ES-I3 (cell line): ENCODE measurements around the gene DVL2.

Experiments used
- H3K36me3 ChIP-seq: 2 replicates; pipeline ENCODE4 v1.6.1; 2013; ENCODE audit warnings: mild to moderate bottlenecking, low read length, control low read depth, moderate library complexity; ENCODE audit not compliant: insufficient read depth
- H3K4me1 ChIP-seq: 2 replicates; pipeline ENCODE4 v1.6.1; 2013; ENCODE audit warnings: mild to moderate bottlenecking, control low read depth, low read length; ENCODE audit not compliant: insufficient read depth
- H3K9ac ChIP-seq: 2 replicates; pipeline ENCODE4 v1.6.1; 2013; ENCODE audit warnings: low read depth, mild to moderate bottlenecking, low read length, moderate library complexity
- H3K9me3 ChIP-seq: 2 replicates; pipeline ENCODE4 v1.6.1; 2013; ENCODE audit warnings: mild to moderate bottlenecking, low read length, moderate library complexity; ENCODE audit not compliant: control insufficient read depth, insufficient read depth

DVL2 gene

GRCh38 chr17:7213895-7214299 lies 20.4 kb downstream of the DVL2 start:
- Histone ChIP-seq H3K9me3 (no peaks in the 10 kb centered on the region), H3K4me1 (peaks cover 12% of the 10 kb centered on the region), H3K9ac (peak overlapping the region; percentile 23; the same call in 1 of the 2 replicates), H3K36me3 (no peaks in the 10 kb centered on the region)

DNA sequence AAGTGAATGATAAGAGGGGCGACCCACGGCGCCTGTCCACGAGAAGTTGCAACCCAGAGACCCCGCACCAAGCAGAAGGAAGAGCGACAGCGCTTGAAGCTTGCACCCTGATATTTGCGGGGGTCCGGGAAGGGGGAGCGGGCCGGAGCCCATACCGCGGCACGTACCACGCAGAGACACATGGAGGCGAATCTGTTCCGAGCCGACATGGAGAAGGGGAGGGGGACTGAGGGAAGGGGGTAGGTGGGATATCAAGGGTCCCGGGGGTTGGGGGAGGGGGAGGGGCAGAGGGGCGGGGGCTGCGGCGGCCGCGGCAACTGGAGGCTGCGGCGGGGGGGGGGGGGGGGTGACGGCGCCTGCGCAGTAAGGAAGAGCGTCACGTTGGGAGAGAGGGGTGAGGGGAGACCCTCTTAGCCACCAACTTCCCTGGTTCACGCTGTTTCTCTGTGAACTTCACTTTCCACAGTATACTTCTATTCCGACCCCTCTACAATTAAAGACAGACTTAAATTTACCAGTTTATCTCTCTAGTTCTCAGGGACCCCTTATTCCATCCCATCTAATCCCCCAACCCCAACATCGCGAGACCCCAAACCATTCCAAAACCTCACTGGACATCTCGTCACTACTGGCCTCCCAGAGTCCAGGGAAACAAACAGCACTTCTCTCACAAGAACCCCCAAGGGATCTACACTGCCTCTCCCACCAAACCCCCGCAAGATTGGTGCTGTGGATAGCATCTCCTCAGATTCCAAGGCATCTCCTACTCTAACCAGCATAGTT lies 22.6 kb downstream of the DVL2 start:
- Histone ChIP-seq H3K4me1 (peaks cover 16% of the 10 kb centered on the region), H3K9ac (peak overlapping the region; percentile 62), H3K9me3 (no peaks in the 10 kb centered on the region), H3K36me3 (no peaks in the 10 kb centered on the region)

DNA sequence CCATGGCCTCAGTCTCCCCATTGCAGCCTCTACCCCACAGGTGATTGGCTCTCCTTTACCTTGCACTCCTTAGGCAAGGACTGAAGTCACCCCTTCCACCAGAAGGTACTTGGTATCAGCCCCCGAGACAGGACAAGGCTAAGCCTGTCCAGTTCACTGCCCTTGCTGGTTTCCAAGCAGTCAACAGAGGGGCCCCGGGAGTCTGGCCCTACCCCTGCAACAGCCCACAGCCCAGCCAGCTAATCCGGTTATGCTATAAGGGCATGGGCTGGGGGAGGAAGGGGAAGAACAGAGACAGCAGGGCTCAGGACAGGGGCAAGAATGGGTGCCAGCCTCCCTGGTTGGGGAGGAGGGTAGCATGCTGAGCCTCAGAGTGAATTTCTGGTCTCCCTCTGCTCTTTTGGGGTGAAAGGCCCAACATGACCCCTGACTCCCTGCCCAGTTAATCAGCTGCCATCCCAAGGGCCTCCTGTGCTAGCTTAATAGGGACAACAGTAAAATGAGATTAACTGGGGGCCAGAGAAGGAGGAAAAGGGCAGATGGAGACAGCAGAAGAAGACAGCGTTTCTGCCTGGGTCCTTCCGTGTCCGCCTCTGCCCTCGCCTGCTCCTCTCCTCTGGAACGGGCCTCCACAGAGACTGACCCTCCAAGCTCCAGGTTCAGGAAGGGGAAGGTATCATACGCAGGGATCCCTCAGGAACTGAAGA lies 25.4 kb downstream of the DVL2 start:
- peaks cover 16% of the 10 kb centered on the region for H3K4me1 ChIP-seq
- H3K36me3 ChIP-seq = no peaks in the 10 kb centered on the region
- no peaks in the 10 kb centered on the region for H3K9me3 ChIP-seq
- H3K9ac ChIP-seq = no peak overlapping the region

DNA sequence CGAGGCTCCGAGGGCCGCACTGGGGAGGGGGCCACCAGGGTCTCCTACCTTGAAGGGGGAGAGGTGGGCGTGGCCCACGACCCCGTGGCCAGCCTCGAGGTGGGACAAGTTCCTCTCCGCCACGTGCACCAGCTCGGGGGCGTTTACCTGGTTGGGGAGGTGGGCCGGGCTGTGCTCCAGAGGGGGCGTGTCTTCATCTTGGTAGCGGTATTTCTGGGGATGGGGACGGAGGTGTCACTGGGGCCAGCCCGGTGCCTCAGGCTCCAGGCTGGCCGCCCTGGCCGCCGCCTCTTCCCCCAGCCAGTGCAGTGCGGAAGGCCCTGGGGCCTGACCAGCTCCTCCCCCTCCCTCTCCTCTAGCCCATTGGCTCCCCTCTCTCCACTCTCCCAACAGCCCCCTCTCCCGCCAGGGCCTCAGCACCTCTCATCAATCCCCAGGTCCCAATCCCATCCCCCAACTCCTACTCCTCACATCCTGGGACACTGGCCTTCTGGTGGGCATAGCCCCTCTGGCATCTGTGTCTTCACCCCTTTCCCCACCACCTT lies 26.2 kb downstream of the DVL2 start:
- H3K9ac ChIP-seq = peak overlapping the region; percentile 55
- H3K9me3 ChIP-seq = no peaks in the 10 kb centered on the region
- peaks cover 16% of the 10 kb centered on the region for H3K4me1 ChIP-seq
- no peaks in the 10 kb centered on the region; the same call in 1 of the 2 replicates for H3K36me3 ChIP-seq

DNA sequence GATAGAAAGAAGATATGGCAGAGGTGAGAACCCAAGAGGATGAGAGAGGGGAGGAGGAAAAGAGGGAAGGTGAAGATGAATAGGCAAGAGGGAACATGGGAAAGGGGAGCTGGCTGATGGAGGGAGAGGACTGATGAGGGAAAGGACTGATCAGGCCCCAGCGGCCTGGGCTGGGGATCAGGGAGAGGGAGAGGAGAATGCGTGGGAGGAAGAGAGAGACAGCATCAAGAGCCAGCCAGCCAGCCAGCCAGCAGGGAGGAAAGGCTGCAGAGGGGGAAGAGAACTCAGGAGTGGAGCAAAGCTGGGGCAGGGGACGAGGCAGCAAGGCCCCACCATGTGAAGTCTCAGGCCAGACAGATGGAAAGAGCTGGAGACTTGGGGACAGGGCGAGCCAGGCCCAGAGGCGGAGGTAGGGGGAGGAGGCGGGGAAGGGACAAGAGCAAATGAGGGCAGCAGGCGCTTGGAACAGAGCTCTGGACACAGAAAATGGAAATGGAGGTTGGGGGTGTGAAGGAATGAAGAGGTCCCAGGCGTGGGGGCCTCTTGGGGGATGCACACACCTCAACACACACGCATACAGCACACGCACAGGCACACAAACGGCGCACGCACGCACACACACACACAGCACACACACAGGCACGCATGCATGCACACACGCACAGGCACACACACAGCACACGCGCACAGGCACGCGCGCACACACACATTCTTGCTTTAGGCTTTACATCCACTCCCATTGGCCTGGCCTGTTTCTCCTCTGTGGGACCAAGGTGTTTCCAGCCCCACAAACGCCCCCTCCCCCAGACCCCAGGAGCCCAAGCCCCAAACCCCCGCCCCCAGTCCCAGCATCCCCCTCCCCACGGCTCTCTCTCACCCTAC lies 27.0 kb downstream of the DVL2 start:
- Histone ChIP-seq H3K4me1 (peaks cover 16% of the 10 kb centered on the region), H3K36me3 (peaks cover 7% of the 10 kb centered on the region), H3K9ac (no peak overlapping the region; the same call in 1 of the 2 replicates), H3K9me3 (no peaks in the 10 kb centered on the region)

DNA sequence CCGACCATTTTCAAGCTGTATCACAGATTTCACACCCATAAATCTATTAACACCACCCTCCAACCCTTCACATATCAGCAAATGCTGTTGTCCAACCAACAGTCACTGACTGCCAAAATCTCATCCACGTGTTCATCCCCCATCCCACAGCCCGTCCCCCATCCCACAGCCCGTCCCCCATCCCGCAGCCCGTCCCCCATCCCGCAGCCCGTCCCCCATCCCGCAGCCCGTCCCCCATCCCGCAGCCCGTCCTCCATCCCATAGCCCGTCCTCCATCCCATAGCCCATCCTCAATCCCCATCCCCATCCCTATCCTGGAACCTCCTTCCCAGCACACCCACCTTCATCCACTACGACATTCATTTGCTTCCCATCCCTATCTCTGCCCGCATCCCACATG lies 28.8 kb downstream of the DVL2 start:
- Histone ChIP-seq H3K9ac (peak overlapping the region; percentile 53; the same call in 1 of the 2 replicates), H3K4me1 (peaks cover 13% of the 10 kb centered on the region), H3K36me3 (peaks cover 8% of the 10 kb centered on the region), H3K9me3 (no peaks in the 10 kb centered on the region)

DNA sequence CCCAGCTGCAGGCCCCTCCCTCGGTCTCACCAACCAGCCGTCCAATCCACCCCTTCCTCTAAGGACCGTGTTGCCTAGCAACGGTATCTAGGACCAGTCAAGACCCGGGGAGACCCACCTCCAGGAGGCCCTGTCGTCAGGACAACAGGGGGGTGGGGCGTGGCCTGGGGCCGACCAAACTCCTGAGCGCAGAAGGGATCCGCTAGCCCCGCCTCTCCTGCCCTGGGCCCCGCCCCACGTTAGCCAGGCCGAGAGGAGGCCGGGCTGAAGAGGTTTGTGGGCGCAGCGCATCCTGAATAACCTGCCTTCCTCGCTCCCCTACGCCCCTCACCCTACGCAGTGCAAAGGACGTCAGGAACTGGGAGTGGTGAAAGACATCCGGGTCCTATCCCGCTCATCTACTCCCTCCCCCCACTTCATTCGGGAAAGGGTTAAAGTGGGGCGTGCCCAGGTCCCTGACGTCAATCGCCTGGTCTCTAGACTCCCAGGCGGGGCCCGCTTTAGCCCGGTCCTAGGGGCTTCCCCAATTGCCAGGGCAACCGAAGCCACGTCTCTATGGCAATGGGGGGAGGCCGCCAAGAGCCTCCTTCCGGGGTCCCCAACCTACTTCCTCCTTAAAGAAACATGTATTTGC lies 29.4 kb downstream of the DVL2 start:
- H3K4me1 ChIP-seq = peaks cover 13% of the 10 kb centered on the region; the same call in 1 of the 2 replicates
- peaks cover 8% of the 10 kb centered on the region for H3K36me3 ChIP-seq
- H3K9ac ChIP-seq = peak overlapping the region; percentile 53; the same call in 1 of the 2 replicates
- no peaks in the 10 kb centered on the region for H3K9me3 ChIP-seq

- Histone ChIP-seq H3K9ac (peak overlapping the region; percentile 53; the same call in 1 of the 2 replicates), H3K36me3 (peaks cover 8% of the 10 kb centered on the region), H3K9me3 (no peaks in the 10 kb centered on the region), H3K4me1 (peaks cover 13% of the 10 kb centered on the region; the same call in 1 of the 2 replicates)
These were observed 30.0 kb downstream of the DVL2 start for GRCh38 chr17:7204336-7204735.

DNA sequence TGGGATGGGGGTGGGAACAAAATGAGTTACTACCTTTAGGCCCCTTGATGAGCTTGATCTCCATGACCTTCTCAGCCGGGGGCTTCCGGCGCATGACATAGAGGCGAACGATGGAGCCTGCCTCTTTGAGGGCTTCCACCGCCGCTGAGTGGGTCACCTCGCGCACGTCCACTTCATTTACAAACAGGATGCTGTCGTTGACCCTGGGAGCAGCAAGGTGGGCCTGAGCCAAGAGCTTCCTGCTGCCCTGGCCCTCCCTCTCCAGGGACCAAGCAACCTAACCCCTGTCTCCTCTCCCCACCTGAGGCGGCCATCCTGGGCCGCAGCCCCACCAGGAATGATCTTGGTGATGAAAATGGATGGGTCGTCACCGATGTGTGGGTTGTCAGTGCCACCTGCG lies 30.9 kb downstream of the DVL2 start:
- Histone ChIP-seq H3K9me3 (no peaks in the 10 kb centered on the region), H3K9ac (no peak overlapping the region), H3K4me1 (peaks cover 6% of the 10 kb centered on the region; the same call in 1 of the 2 replicates), H3K36me3 (peaks cover 8% of the 10 kb centered on the region)

GRCh38 chr17:7196651-7197401 lies 37.5 kb downstream of the DVL2 start:
- Histone ChIP-seq H3K36me3 (peaks cover 3% of the 10 kb centered on the region; the same call in 1 of the 2 replicates), H3K9ac (no peak overlapping the region), H3K4me1 (no peaks in the 10 kb centered on the region), H3K9me3 (no peaks in the 10 kb centered on the region)

DNA sequence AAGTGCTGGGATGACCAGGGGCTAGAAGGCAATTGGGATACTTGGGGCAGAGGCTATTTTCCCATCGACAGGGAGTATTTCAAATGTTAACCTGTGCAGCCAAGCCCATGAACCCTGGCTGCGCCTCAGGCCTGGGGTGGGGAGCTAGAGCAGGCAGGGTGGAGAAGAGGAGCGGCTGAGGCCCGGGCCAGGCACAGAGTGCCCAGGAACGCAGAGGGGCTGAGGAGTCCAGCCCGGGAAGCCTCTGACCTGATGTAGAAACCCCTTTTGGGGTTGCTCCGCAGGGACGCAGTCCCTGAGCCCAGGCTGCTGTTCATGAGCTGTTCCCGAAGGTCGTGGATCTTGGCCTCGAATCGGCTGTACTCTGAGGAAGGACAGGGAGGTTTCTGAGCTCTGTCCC lies 38.3 kb downstream of the DVL2 start:
- H3K9me3 ChIP-seq = no peaks in the 10 kb centered on the region
- H3K36me3 ChIP-seq = peaks cover 3% of the 10 kb centered on the region; the same call in 1 of the 2 replicates
- H3K4me1 ChIP-seq = no peaks in the 10 kb centered on the region
- no peak overlapping the region for H3K9ac ChIP-seq

DNA sequence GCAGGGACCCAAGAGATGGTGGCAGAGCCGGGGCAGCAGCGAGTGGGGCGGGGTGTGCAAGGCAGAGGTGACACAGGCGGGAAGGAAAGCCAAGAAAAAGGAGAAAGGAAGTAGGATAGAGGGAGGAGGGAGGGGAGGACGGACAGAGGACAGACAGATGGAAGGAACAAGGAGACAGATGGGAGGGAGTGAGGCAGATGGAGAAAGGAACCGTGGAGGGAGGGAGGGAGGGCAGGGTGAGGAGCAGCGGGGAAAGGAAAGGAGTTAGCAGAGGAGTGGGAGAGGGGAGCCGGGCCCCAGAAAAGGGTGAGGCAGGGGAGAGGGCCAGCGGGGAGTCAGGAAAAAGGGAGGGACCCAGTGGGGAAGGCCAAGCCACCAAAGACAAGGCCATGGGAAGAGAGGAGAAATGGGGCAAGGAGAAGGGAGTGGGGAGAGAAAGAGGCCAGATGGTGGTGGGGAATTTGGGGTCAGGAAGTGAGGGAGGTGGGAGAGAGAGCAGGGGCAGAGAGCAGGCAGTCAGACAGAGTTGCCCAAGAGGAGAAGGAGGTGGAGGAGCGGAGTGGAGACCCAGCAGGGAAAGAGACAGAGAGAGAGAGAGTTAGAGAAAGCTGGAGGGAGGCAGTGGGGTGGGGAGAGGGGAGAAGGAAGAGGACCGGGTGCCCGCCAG lies 41.9 kb downstream of the DVL2 start:
- Histone ChIP-seq H3K36me3 (peaks cover 3% of the 10 kb centered on the region; the same call in 1 of the 2 replicates), H3K4me1 (no peaks in the 10 kb centered on the region), H3K9ac (no peak overlapping the region), H3K9me3 (no peaks in the 10 kb centered on the region)
